HCT116 (cell line): Measurements from ENCODE around the gene STAMBP.

Experiments
- ATF3 ChIP-seq: IDR thresholded peaks from 2 replicates; pipeline ENCODE4 v1.6.1; 2012
- CEBPB ChIP-seq: IDR thresholded peaks from 2 replicates; pipeline ENCODE4 v1.6.1; 2012; ENCODE audit warnings: low read depth
- CTCF ChIP-seq, 3 experiments: fragments of 200-600 bp in 1 of 3; sonication (generic) in 1 of 3; IDR thresholded peaks in 2 of 3; conservative IDR thresholded peaks in 1 of 3; 2 replicates each; pipeline ENCODE4 v1.5.1; 2012 to 2017; ENCODE audit warnings: low read depth in 2 of 3, low read length in 2 of 3, antibody characterized with exemption in 1 of 3, borderline replicate concordance in 1 of 3, control low read depth in 1 of 3, mild to moderate bottlenecking in 1 of 3, mixed read lengths in 1 of 3, mixed run types in 1 of 3, moderate library complexity in 1 of 3; ENCODE audit not compliant: insufficient read depth in 1 of 3
- EZH2 ChIP-seq: fragments of 200-600 bp; sonication (generic); IDR thresholded peaks from 2 replicates; pipeline ENCODE4 v1.6.1; 2017; ENCODE audit warnings: antibody characterized with exemption, mixed run types
- JUND ChIP-seq: IDR thresholded peaks from 2 replicates; pipeline ENCODE4 v1.6.1; 2012
- MAX ChIP-seq: IDR thresholded peaks from 2 replicates; pipeline ENCODE4 v1.6.1; 2012
- POLR2A ChIP-seq: IDR thresholded peaks from 2 replicates; pipeline ENCODE4 v1.7.0; 2011; ENCODE audit warnings: borderline replicate concordance; ENCODE audit not compliant: insufficient read depth, insufficient read length; ENCODE audit errors: extremely low read depth
- POLR2AphosphoS5 ChIP-seq: IDR thresholded peaks from 2 replicates; pipeline ENCODE4 v1.6.1; 2011; ENCODE audit warnings: mild to moderate bottlenecking, low read depth, low read length, moderate library complexity
- TCF7L2 ChIP-seq: IDR thresholded peaks from 2 replicates; pipeline ENCODE4 v1.7.0; 2011; ENCODE audit warnings: borderline replicate concordance, inconsistent platforms; ENCODE audit not compliant: insufficient read depth, insufficient read length; ENCODE audit errors: extremely low read depth
- YY1 ChIP-seq: IDR thresholded peaks from 2 replicates; pipeline ENCODE4 v1.6.1; 2011; ENCODE audit warnings: low read length, low read depth, moderate library complexity, mild to moderate bottlenecking; ENCODE audit not compliant: insufficient replicate concordance; ENCODE audit errors: extremely low read depth
- ZBTB33 ChIP-seq: IDR thresholded peaks from 2 replicates; pipeline ENCODE4 v1.6.1; 2011; ENCODE audit warnings: mild to moderate bottlenecking, low read length, moderate library complexity; ENCODE audit not compliant: insufficient replicate concordance; ENCODE audit errors: extremely low read depth
- ZFX ChIP-seq: fragments of 450-650 bp; IDR thresholded peaks from 2 replicates; pipeline ENCODE4 v1.6.1; 2017
- ZNF274 ChIP-seq: fragments of 200-500 bp; sonication (Bioruptor generic); IDR thresholded peaks from 2 replicates; pipeline ENCODE4 v1.6.1; 2014; ENCODE audit warnings: mild to moderate bottlenecking, low read depth, low read length, inconsistent platforms

GRCh38 chr2:73862987-73863386, 34.2 kb downstream of the STAMBP start:
- no peak for TF ChIP-seq POLR2A
- no peak for TF ChIP-seq CTCF (IDR thresholded peaks at IDR 0.05 in 2 of 3, conservative IDR thresholded peaks at IDR 0.05 in 1 of 3; ENCODE audit: borderline replicate concordance in 1 of 3, insufficient read depth in 1 of 3, low read depth in 2 of 3, low read length in 2 of 3)
- TF ChIP-seq CEBPB, result no peak
- TF ChIP-seq ZNF274, result no peak
- no peak for TF ChIP-seq ZFX
- TF ChIP-seq ATF3, result no peak
- TF ChIP-seq ZBTB33, result no peak
- TF ChIP-seq MAX, result no peak
- no peak for TF ChIP-seq POLR2AphosphoS5
- TF ChIP-seq JUND, result no peak
- no peak for TF ChIP-seq EZH2
- TF ChIP-seq TCF7L2, result no peak
- TF ChIP-seq YY1, result no peak
